ENCODE data around the gene CRIM1.

GRCh38 chr2:36421379-36421778 lies 65.8 kb downstream of the CRIM1 start:
- TF ChIP-seq CTCF (IDR thresholded peaks at IDR 0.05), result no peak
- no peak for TF ChIP-seq POLR2A (IDR thresholded peaks at IDR 0.05)

All from lower leg skin (tissue), 3 donors.